GM18502 (cell line): ENCODE measurements around the gene EID2B.

Experiments used
- ATAC-seq: cut with Tn5 transposase; IDR thresholded peaks from one replicate; pipeline ENCODE4 v1.9.1; 2021; ENCODE audit warnings: mild to moderate bottlenecking; ENCODE audit not compliant: unreplicated experiment, poor library complexity

The EID2B gene

DNA sequence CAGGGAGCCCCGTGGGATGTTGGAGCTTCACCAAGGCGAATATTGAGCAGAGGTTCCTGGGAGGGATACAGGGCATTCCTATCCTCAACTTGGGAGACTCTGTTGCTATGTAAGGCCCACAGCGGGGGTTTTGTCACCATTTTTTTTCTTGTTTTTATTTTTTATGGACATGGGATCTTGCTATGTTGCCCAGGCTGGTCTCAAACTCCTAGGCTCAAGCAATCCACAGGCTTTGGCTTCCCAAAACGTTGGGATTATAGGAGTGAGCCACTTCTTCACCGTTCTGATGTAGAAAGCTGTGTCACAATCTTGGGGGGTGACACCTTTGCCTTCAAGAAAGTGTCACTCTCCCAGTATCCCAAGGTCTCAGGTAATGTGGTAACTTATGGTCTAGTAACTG, 31.3 kb downstream of the EID2B start:
- no peak for ATAC-seq

DNA sequence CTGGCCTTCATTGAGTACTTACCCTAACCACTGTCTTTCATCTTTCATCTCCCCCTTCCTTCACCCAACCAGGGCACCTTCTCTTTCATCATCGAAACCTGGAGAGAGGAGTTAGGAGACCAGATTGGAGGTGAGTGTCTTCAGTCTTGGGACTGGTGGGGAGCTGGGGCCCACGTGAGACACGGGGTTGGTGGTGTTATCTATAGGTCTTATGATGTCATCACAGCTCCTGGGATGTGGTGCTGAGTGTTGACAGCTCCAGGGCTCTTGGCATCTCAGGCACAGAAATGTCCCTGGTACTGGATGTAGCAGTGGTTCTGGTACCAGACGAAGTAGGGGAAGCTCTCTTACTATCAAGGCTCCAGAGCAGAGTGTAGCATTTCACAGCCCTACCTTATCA, 32.1 kb downstream of the EID2B start:
- no peak for ATAC-seq

GRCh38 chr19:39499932-39500331, 32.7 kb downstream of the EID2B start:
- ATAC-seq = no peak

- no peak for ATAC-seq
Observed at GRCh38 chr19:39498798-39499642, 33.6 kb downstream of the EID2B start, which contains the start of gene DLL3. Gene DLL3, plus strand, starts transcription at chr19:39498947. Its CDS starts 28 bp downstream, at chr19:39498975.

DNA sequence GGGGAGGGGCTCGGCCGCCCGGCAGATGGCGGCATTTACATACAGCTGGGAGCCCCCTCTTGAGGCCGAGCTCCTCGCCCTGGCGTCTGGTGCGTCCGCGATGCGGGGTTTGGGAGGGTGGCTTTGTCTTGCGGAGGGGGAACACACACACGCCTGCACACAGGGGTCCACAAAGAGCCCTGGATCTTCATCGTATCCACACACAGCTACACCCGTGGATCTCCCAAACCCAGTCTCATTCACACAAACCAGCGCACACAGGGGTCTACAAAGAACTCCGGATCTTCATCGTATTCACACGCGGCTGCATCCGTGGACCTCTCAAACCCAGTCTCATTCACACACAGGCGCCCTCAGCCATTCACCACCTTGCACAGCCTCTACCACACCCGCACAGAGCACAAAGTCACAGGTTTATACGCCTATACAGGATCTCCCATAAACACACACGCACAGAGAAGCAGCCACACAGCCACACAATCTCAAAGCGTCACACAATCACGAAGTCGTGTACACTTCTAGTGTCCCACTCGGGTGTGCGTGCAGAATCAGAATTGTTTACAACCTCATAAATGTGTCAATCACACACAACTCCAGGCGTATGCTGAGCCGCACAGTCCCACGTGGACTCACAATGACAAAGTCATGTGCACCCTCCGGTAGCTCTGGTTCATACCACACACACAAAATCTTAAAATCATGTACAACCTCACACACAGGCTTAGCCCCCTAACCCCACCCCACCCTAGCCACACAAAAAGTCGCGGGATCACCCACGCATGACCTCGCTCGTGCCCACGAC, 34.5 kb downstream of the EID2B start:
- ATAC-seq = no peak

DNA sequence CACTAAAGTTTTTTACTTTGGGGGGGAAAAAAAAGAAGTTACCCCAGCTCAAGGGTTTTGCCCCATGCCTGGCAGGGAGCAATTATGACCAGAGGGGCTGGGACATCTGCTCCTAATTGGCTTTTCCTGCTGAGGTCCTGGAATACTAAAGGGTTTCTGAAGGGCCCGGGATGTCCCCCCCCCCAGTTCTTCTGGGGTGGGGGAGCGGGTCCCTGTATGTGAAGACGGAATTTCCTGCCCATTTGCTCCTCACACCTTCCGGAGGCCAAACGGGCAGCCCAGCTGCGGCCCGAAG, 35.0 kb downstream of the EID2B start:
- no peak for ATAC-seq

DNA sequence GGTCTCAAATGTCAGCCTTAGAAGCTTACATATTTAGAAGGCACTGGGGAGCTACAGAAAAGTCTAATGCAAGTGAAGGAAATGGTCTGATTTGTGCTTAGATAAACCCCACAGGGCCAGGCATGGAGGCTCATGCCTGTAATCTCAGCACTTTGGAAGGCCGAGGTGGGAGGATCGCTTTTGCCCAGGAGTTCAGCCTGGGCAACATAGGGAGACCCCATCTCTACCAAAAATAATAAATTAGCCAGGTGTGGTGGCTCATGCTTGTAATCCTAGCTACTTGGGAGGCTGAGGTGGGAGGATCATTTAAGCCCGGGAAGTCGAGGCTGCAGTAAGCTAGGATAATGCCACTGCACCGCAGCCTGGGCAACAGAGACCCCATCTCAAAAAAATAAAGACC, 36.6 kb downstream of the EID2B start:
- ATAC-seq = no peak

- no peak for ATAC-seq
Observed at GRCh38 chr19:39494661-39495060, 38.0 kb downstream of the EID2B start.

GRCh38 chr19:39492788-39493187, 39.9 kb downstream of the EID2B start:
- no peak for ATAC-seq

DNA sequence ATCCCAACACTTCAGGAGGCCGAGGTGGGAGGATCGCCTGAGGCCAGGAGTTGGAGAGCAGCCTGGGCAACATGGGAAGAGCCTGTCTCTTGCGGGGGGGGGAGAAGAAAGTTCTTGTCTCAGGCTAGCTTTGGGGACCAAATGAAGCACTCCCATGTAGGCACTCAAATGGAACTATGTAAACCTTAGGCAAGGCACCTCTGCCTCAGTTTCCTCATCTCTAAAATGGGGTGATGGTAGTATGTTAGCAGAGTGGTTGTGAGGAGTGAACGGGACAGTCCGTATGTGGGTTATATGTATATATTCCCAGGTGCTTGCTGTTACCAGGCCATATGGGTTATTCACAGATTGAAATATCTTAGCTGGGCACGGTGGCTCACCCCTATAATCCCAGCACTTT, 40.4 kb downstream of the EID2B start:
- no peak for ATAC-seq

DNA sequence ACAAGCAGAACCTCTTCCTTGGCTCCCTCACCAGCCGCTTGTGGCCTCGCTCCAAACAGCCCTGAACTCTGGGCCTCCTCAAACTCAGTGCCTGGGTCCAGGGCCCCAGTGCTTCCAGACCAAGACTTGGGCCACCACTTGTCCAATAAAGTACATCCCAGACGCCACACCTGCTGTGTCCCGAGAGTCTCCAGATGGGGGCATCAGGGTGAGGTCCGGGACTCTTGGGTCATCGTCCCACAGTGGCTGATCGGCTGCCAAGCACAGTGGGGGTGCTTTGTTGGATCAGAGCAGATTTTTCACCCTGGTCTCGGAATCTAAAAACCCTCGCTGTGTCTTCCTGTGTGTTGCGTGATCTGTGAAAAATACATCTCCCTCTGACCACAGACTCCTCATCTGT, 42.9 kb downstream of the EID2B start:
- ATAC-seq = no peak

DNA sequence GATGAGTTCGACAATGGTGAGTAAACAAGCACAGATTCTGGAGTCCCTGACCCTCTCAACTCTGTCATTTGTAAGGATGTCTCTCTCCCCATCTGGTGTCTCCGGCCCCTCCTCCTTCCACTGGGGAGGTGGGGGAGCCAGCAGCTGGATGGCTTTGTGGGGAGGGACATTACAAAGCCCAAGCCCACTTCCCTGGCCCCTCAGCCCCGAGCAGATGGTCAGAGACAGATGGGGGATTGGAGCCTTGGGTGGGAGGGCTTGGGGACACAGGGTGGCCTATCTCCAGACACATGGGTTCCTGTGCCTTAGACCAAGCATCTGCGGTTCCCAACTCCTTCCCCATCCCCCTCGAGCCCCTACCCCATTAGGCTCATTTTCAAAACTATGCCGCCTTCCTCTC, 49.5 kb downstream of the EID2B start:
- ATAC-seq = no peak

DNA sequence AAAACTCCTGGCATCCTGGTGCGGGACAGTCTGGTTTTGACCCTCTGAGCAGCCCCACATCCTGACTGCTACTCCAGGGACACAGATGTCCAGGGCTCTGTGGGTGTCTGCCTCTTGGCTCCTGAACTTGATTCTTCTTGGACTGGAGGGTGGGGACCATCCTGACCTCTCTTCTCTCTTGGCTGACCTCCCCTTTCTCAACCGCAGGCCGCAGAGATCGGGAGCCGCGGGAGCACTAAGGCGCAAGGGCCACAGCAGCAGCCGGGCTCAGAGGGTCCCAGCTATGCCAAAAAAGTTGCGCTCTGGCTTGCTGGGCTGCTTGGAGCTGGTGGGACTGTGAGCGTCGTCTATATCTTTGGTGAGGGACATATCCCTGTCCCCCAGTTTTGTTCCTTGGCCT, 51.0 kb downstream of the EID2B start:
- no peak for ATAC-seq

GRCh38 chr19:39481229-39481545, 51.5 kb downstream of the EID2B start:
- ATAC-seq = no peak
